RPMI8226 (cell line): ENCODE results near the gene TNFSF15.

Experiments used
- DNase-seq: peaks from one replicate; pipeline ENCODE4 v3.0.0-alpha.2; 2015

Gene TNFSF15

GRCh38 chr9:114805670-114806525 lies at the start of gene TNFSF15:
Gene TNFSF15 (minus strand): TSS chr9:114806039. CDS start chr9:114806012, 27 bp downstream.
- peak; percentile 67 for DNase-seq

DNA sequence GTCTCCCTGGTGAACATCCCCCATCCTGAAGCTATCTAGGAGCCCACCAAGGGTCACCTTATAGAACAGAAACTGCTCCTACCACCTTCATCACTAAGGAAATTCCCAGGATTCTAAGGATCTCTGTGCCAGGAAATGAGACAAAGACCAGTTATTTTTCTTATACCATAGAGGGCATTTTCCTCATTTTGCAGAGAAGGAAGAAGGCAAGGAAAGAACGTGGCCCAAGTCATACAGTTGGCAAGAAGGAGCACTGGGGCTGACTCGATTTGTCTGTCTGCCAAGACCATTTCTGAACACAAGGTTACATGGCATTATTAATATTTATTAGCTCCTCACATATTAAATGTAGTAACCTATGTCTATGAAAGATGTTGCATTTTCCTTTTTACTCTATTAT lies 49.6 kb upstream of the TNFSF15 start:
- DNase-seq = no peak

- DNase-seq = no peak
Observed at GRCh38 chr9:114854736-114855355, 49.0 kb upstream of the TNFSF15 start.

GRCh38 chr9:114853071-114853855 lies 47.4 kb upstream of the TNFSF15 start:
- DNase-seq = no peak

DNA sequence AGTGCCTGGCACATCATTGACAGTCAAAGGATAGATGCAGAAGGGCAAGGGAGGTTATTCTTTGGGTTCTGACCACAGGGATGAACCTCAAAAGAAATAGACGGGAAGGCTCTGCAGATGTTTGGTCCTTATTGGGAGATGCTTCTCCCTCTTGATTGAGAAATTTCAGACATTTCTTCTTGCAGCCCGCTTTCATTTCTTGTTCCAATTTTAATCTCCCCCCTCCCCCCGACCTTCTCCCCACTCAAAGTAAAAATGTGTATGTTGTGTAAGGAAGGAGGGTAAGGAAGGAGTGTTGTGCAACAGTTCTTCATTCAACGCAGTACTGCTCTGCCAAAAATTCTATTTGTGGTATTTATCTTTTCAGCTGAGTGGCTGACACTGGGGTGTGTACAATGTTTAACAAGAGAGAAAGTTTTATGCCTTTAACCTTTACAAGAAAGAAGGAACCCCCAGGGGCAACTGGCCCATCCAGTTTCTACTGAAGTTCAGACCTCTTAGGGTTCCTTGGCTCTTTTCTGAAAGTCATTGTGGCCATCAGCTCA lies 46.3 kb upstream of the TNFSF15 start:
- no peak for DNase-seq

DNA sequence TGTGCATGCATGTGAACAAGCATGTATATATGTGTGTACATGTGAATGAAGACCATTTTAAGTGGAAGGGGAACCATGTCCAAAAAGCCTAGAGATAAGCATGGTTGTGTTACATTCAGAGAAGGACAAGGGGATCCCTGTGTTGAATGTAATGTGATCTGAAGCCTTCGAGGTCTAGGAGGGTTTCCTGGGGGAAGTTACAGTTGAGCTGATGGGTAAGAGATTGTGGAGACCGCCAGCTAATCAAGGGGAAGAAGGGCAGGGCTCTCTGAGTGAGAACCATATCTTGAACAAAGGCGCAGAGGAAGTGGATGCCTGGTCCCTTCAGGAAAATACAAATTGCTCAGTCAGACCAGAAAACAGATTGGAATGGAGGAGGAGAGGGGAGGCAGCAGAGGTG lies 45.5 kb upstream of the TNFSF15 start:
- no peak for DNase-seq

- DNase-seq = no peak
Observed at GRCh38 chr9:114850871-114851270, 45.0 kb upstream of the TNFSF15 start.

DNA sequence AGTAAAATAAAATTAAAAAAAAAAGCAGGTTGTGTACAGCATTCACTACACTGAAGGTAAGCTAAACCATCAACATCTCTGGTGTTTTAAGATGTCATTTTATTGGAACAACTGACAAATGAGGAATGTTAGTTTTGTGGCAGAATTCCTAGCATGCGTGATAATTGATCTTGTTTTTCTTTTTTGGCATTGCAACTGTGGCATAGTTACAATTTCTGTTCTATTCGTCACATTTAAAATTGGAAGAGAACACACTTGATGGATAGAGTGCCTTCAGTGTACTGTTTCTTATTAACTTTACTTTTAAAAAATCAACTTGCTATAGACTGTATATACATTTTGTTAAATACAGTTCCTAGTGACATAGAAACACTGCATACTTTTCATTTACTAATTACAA lies 43.6 kb upstream of the TNFSF15 start:
- no peak for DNase-seq

- DNase-seq = no peak
Observed at GRCh38 chr9:114847492-114848417, 41.9 kb upstream of the TNFSF15 start.

- no peak for DNase-seq
Observed at GRCh38 chr9:114845373-114845772, 39.5 kb upstream of the TNFSF15 start.

DNA sequence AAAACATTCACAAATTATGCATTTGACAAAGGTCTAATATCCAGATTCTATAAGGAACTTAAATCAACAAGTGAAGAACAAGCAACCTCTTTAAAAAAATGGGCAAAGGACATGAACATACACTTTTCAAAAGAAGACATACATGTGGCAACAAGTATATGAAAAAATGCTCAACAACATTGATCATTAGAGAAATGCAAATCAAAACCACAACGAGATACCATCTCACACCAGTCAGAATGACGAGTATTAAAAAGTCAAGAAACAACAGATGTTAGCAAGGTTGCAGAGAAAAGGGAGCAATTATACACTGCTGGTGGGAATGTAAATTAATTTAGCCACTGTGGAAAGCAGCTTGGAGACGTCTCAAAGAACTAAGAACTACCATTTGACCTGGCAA lies 38.9 kb upstream of the TNFSF15 start:
- no peak for DNase-seq

DNA sequence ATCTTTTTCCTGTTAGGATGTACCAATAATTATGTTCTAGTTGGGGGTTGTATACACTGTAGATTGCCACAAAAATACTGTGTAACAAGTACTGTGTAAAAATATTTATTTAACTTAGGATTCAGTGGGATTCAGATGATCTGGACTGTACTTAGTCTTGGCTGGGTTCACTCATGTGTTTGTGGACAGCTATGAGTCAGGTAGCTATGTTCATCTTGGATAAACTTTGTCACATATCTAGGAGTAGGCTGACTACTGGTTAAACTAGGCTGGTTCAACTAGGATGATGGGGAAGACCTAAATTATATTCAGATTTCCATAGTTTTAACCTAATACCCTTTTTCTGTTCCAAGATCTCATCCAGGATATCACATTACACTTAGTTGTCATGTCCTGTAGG lies 32.1 kb upstream of the TNFSF15 start:
- no peak for DNase-seq

DNA sequence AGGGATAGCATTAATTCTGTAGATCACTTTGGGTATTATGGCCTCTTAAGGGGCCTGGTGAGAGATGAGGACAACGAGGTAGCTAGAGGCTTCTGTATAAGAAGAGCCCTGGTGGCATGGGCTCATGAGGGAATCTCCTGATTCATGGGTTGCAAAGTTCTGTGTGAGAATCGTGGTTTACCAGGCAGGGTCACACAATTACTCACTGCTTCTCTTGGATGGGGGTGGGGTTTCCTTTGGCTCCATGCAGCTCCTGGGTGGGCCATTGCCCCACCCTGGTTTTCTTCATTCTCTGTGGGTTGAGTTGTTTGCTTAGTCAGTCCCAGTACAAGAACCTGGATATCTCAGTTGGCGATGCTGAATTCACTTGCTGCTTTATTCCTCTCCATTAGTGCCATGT lies 30.9 kb upstream of the TNFSF15 start:
- DNase-seq = no peak

- DNase-seq = no peak
Observed at GRCh38 chr9:114834386-114834785, 28.5 kb upstream of the TNFSF15 start.

- DNase-seq = no peak
Observed at GRCh38 chr9:114830546-114830945, 24.7 kb upstream of the TNFSF15 start.

DNA sequence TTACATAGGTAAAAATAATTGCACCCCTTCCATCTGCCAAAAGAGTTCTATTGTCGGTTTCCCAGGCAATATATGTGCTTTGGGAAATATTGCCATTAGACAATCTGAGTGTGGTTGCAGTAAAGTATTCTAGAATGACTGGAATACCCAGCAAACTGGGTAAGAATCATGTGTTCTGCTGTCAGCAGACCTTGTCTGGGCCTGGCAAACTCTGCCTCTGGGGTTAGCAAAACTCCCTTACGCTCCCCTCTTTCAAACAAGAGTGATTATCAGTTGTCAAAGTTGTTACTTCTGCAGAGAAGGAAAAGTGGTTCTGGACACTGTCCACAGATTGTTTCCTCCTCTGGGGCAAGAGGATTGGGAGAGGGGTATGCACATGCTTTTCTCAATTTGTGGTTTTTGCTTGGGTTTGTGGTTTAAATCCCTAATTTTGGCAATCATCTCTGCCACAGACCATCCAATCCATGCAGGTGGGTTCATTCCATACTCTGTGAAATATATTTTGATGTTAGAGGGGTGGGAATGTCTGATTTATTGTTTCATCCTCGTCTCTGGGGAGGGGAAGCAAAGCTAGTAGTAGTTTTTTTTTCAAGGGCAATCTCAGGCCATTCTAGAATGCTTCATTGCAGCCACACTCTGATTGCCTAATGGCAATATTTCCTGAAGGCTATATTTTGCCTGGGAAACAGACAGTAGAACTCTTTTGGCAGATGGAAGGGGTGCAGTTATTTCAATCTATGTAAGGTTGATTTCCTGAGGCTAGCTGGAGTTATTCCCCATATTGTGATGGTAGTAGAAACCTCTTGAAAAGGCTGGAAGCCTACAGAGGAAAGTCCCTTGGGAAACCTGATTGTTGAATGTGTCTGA lies 24.0 kb upstream of the TNFSF15 start:
- no peak for DNase-seq

DNA sequence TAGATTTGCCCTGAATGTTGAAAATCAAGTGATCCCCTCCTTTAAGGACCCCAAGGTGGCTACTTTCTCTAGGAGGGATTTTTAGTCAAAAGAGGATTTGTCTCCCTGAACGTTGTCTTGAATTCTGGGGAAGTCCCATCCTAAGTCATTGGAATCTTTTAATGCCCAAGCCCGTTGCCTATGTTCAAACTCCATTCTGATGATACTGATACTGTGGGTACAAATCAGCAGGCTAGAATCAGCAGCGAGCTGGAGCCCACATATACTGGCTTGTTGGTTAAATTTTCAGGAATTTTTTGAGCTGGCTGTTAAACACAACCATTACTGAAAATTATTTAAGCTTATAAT lies 22.4 kb upstream of the TNFSF15 start:
- DNase-seq = no peak

GRCh38 chr9:114827641-114828302 lies 21.9 kb upstream of the TNFSF15 start:
- no peak for DNase-seq

- no peak for DNase-seq
Observed at GRCh38 chr9:114826431-114826830, 20.6 kb upstream of the TNFSF15 start.

GRCh38 chr9:114825126-114825795 lies 19.4 kb upstream of the TNFSF15 start:
- DNase-seq = no peak
